ENCODE data around the gene COLEC11. TPM values are rescaled to one million over a fixed set of nuclear protein-coding genes. Genes with fewer than 3 reads are reported as not detected.
"Not testable (repeated sequence)": the region's sequence is repeated elsewhere in the genome, so short reads cannot be mapped to it uniquely, and the experiment has no call there.

COLEC11 gene
- total and polyA plus RNA-seq, 12 donors, result 16.8 to 155 (median 69.3) TPM

DNA sequence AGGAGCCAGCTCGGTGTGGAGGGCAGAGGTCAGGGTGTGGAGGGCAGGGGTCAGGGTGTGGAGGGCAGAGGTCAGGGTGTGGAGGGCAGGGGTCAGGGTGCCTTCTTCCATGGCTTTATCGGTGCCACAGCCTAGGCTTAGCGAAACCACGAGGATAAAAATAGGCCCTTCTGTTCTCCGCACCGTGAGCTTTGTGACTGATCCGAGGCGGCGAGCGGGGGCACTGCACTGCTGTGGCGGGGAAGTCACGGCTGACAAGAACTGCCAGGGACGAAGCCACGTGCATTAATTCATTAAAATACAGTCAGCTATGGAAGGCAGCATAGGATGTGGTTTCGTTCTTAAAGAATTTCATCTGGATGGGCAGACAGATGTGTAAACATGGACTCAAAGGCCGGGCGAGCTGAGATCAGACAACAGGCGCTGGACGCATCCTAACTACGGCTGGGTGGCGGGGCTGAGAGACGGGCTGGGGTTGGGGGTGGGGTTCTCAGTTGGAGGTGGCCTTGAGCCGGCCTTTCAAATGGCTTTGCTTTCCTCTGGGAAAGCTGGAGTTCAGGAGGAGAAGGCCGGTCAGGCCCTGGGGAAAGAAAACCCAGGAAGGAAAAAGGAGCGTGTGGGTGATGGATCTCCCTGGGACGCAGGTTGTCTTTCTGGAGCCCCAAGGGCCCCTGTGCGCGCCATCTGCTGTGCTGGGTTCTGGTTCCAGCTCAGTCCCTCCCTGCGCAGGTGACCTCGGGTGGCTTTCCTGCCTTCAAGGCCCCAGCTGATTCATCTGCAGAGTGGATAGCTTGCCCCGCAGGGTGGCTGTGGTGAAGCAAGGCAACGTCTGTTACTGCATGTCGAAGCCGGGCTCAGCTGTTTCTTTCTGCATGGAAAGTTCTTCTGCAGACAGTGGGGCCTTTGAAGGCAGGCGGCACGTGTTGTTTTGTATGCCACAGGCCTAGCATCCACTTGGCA is 62.1 kb downstream of the COLEC11 start:
- peak; percentile 81 to 93 (median 90) for DNase-seq
- no peaks in the 10 kb centered on the region for H3K36me3 ChIP-seq (replicated peaks in 1 of 2)
- peaks cover 19 to 37% of the 10 kb centered on the region in 2 donors for H3K4me1 ChIP-seq (replicated peaks in 1 of 2)
- no peak overlapping the region for H3K4me3 ChIP-seq
- WGBS, 4 donors, result 28 to 53% (median 38%) methylated on average over 29 to 36 of the region's 36 CpGs
- TF ChIP-seq POLR2A (IDR thresholded peaks at IDR 0.05) (peak in 1 of 2 donors; percentile 59), CTCF (IDR thresholded peaks at IDR 0.05) (peak in 1 of 6 experiments; percentile 6)
- H3K27ac ChIP-seq, result peak overlapping the region; percentile 31 to 85 (median 79)
- intact Hi-C loops (cut with DNase I), result no loop called here
- no peaks in the 10 kb centered on the region for H3K27me3 ChIP-seq
- no peaks in the 10 kb centered on the region for H3K9me3 ChIP-seq (replicated peaks in 1 of 3)

GRCh38 chr2:3657881-3658280 is 63.0 kb downstream of the COLEC11 start, which contains the start of gene ALLC:
Gene ALLC (plus strand): TSS chr2:3658200. CDS start chr2:3671158, 12,958 bp downstream.
- Histone ChIP-seq H3K9me3 (replicated peaks in 1 of 3) (no peaks in the 10 kb centered on the region), H3K4me3 (no peak within 1 kb of the TSS), H3K27ac (peak within 1 kb of the TSS; percentile 70 to 85 (median 79)), H3K4me1 (replicated peaks in 1 of 2) (peaks cover 19 to 34% of the 10 kb centered on the region in 2 donors), H3K27me3 (no peaks in the 10 kb centered on the region), H3K36me3 (replicated peaks in 1 of 2) (no peaks in the 10 kb centered on the region)
- TF ChIP-seq POLR2A (IDR thresholded peaks at IDR 0.05) (no peak), CTCF (IDR thresholded peaks at IDR 0.05) (no peak)
- DNase-seq, result no peak
- 84 to 90% (median 87%) methylated on average over 6 to 7 of the region's 7 CpGs for WGBS, 4 donors
- intact Hi-C loops (cut with DNase I), result no loop called here

GRCh38 chr2:3659447-3660432 is 64.8 kb downstream of the COLEC11 start:
- intact Hi-C loops (cut with DNase I), result no loop called here
- Histone ChIP-seq H3K27me3 (no peaks in the 10 kb centered on the region), H3K9me3 (replicated peaks in 1 of 3) (no peaks in the 10 kb centered on the region), H3K36me3 (replicated peaks in 1 of 2) (no peaks in the 10 kb centered on the region), H3K27ac (peak overlapping the region; percentile 58 to 85 (median 79)), H3K4me1 (replicated peaks in 1 of 2) (peaks cover 19 to 34% of the 10 kb centered on the region in 2 donors), H3K4me3 (no peak overlapping the region)
- WGBS, 4 donors, result 46 to 64% (median 51%) methylated on average over 17 to 26 of the region's 26 CpGs
- TF ChIP-seq CTCF (IDR thresholded peaks at IDR 0.05), result no peak
- TF ChIP-seq POLR2A (IDR thresholded peaks at IDR 0.05), result peak in 1 of 2 donors; percentile 60
- peak; percentile 53 to 92 (median 85) for DNase-seq

DNA sequence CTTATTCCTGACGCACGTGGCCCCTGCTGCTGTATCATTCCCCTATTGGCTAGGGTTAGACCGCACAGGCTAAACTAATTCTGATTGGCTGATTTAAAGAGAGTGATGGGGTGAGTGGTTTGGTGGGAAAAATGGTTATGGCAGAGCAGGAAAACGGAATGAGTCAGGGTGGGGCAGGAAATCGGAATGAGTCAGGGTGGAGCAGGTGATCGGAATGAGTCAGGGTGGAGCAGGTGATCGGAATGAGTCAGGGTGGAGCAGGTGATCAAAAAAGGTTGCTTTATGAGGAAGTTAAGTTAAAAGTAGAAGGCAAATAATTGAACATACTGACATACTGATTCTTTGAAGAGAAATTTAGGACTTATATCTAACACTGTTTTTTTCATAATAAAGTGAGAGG is 65.7 kb downstream of the COLEC11 start:
- H3K36me3 ChIP-seq (replicated peaks in 1 of 2); intact Hi-C loops (cut with DNase I); H3K9me3 ChIP-seq (replicated peaks in 1 of 3); H3K4me3 ChIP-seq; H3K27me3 ChIP-seq: not testable (repeated sequence)
- peak overlapping the region in 2 of 5 donors; percentile 83 to 85 for H3K27ac ChIP-seq
- peak in 1 of 7 donors; percentile 17 for DNase-seq
- 86 to 94% (median 89%) methylated on average over 7 of the region's 7 CpGs for WGBS, 4 donors
- H3K4me1 ChIP-seq (replicated peaks in 1 of 2), result peaks cover 19 to 34% of the 10 kb centered on the region in 2 donors

Data from adrenal gland (tissue), 12 donors.